Measurements from ENCODE around the gene NECTIN4.

DNA sequence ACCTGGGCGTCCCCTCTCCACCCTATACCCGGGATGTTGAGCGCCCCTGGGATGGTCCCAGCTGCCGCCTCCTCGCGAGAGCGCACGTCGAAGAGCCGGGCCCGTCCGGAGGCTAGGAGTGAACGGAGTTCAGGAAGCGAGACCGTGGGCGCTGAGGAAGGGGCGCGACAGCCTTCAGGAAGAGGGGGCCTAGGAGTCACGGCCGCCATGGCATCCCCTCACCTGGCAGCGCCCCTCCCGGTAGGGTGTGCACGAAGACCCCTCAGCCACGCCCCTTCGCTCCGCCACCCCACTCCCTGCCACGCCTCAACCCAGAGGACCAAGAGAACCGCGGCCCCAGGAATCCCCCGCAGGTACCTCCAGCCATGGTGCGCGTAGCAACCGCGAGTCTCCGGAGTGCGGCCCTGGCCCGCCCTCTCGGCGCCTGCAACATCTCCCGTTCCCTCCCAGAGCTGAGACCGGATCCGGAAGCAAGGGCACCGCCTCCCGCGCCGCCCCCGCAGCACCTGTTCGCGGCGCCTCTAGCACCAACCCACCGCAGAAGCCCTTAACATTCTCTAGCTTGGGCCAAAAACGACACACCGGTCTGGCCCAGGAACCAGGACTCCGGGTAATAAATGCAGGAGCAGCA is 50.7 kb downstream of the NECTIN4 start, which contains the start of gene TSTD1:
- TF ChIP-seq, protein P1, sequence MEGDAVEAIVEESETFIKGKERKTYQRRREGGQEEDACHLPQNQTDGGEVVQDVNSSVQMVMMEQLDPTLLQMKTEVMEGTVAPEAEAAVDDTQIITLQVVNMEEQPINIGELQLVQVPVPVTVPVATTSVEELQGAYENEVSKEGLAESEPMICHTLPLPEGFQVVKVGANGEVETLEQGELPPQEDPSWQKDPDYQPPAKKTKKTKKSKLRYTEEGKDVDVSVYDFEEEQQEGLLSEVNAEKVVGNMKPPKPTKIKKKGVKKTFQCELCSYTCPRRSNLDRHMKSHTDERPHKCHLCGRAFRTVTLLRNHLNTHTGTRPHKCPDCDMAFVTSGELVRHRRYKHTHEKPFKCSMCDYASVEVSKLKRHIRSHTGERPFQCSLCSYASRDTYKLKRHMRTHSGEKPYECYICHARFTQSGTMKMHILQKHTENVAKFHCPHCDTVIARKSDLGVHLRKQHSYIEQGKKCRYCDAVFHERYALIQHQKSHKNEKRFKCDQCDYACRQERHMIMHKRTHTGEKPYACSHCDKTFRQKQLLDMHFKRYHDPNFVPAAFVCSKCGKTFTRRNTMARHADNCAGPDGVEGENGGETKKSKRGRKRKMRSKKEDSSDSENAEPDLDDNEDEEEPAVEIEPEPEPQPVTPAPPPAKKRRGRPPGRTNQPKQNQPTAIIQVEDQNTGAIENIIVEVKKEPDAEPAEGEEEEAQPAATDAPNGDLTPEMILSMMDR (IDR thresholded peaks at IDR 0.05; ENCODE audit: low read depth, low read length, poor library complexity, severe bottlenecking), result no peak
- no peak for TF ChIP-seq EZH2phosphoT487 (IDR thresholded peaks at IDR 0.05; ENCODE audit: borderline replicate concordance, low read length)

Data from DOHH2 (cell line).